ENCODE data around the gene ZNF202.

Gene ZNF202

GRCh38 chr11:123683428-123684170 lies 57.9 kb downstream of the ZNF202 start:
- Histone ChIP-seq H3K14ac (ENCODE audit: low read length in 2 of 2) (no peak overlapping the region), H3K36me3 (ENCODE audit: control insufficient read depth in 1 of 2, insufficient read depth in 2 of 2, low read depth in 1 of 2, low read length in 2 of 2) (no peaks in the 10 kb centered on the region), H3K79me1 (replicated peaks; ENCODE audit: low read length, poor library complexity, severe bottlenecking) (no peaks in the 10 kb centered on the region), H3K9me3 (ENCODE audit: control insufficient read depth, low read length) (no peaks in the 10 kb centered on the region), H3K4me2 (ENCODE audit: low read length, poor library complexity, severe bottlenecking) (no peak overlapping the region), H4K91ac (ENCODE audit: low read length) (no peak overlapping the region), H3K4me1 (ENCODE audit: control insufficient read depth, insufficient read depth, low read depth, low read length) (no peaks in the 10 kb centered on the region), H3K27ac (ENCODE audit: low read length, poor library complexity, severe bottlenecking) (no peak overlapping the region), H3K18ac (ENCODE audit: low read depth in 1 of 2, low read length in 2 of 2) (no peak overlapping the region), H2BK15ac (ENCODE audit: low read depth, poor library complexity, severe bottlenecking) (no peak overlapping the region), H3K27me3 (ENCODE audit: control insufficient read depth in 1 of 2, insufficient read depth in 1 of 2, low read length in 2 of 2) (peaks cover 0 to 60% of the 10 kb centered on the region in 2 experiments), H3K23ac (ENCODE audit: low read length in 2 of 2) (no peak overlapping the region), H3K4ac (ENCODE audit: low read depth in 1 of 2, low read length in 2 of 2) (no peak overlapping the region), H2BK12ac (ENCODE audit: low read length in 2 of 2) (no peak overlapping the region), H2AFZ (ENCODE audit: low read depth, low read length) (no peak overlapping the region), H2BK5ac (ENCODE audit: low read depth, low read length, poor library complexity, severe bottlenecking) (no peak overlapping the region), H2AK5ac (ENCODE audit: low read length, severe bottlenecking) (no peak overlapping the region), H3K9ac (ENCODE audit: low read length) (no peak overlapping the region), H4K8ac (ENCODE audit: low read length) (no peak overlapping the region), H2BK120ac (ENCODE audit: low read depth, low read length) (no peak overlapping the region), H3K4me3 (ENCODE audit: insufficient read depth in 1 of 2, low read depth in 1 of 2, low read length in 2 of 2) (no peak overlapping the region)
- no peak for DNase-seq
- 69% methylated on average over 8 of the region's 8 CpGs for WGBS

- H3K4me3 ChIP-seq (ENCODE audit: insufficient read depth in 1 of 2, low read depth in 1 of 2, low read length in 2 of 2), result no peak overlapping the region
- 69% methylated on average over 5 of the region's 5 CpGs for whole genome bisulfite sequencing
- H2BK5ac ChIP-seq (ENCODE audit: low read depth, low read length, poor library complexity, severe bottlenecking), result no peak overlapping the region
- H2AK5ac ChIP-seq (ENCODE audit: low read length, severe bottlenecking), result no peak overlapping the region
- peaks cover 0 to 56% of the 10 kb centered on the region in 2 experiments for H3K27me3 ChIP-seq (ENCODE audit: control insufficient read depth in 1 of 2, insufficient read depth in 1 of 2, low read length in 2 of 2)
- H3K23ac ChIP-seq (ENCODE audit: low read length in 2 of 2), result no peak overlapping the region
- H3K18ac ChIP-seq (ENCODE audit: low read depth in 1 of 2, low read length in 2 of 2), result no peak overlapping the region
- H3K14ac ChIP-seq (ENCODE audit: low read length in 2 of 2), result no peak overlapping the region
- H3K79me1 ChIP-seq (replicated peaks; ENCODE audit: low read length, poor library complexity, severe bottlenecking), result no peaks in the 10 kb centered on the region
- no peak overlapping the region for H2AFZ ChIP-seq (ENCODE audit: low read depth, low read length)
- H4K8ac ChIP-seq (ENCODE audit: low read length), result no peak overlapping the region
- no peak for DNase-seq
- H2BK12ac ChIP-seq (ENCODE audit: low read length in 2 of 2), result no peak overlapping the region
- no peaks in the 10 kb centered on the region for H3K4me1 ChIP-seq (ENCODE audit: control insufficient read depth, insufficient read depth, low read depth, low read length)
- no peak overlapping the region for H3K27ac ChIP-seq (ENCODE audit: low read length, poor library complexity, severe bottlenecking)
- H3K4me2 ChIP-seq (ENCODE audit: low read length, poor library complexity, severe bottlenecking), result no peak overlapping the region
- H3K9ac ChIP-seq (ENCODE audit: low read length), result no peak overlapping the region
- no peak overlapping the region for H2BK15ac ChIP-seq (ENCODE audit: low read depth, poor library complexity, severe bottlenecking)
- no peaks in the 10 kb centered on the region for H3K36me3 ChIP-seq (ENCODE audit: control insufficient read depth in 1 of 2, insufficient read depth in 2 of 2, low read depth in 1 of 2, low read length in 2 of 2)
- no peak overlapping the region for H2BK120ac ChIP-seq (ENCODE audit: low read depth, low read length)
- H3K4ac ChIP-seq (ENCODE audit: low read depth in 1 of 2, low read length in 2 of 2), result no peak overlapping the region
- H3K9me3 ChIP-seq (ENCODE audit: control insufficient read depth, low read length), result no peaks in the 10 kb centered on the region
- H4K91ac ChIP-seq (ENCODE audit: low read length), result no peak overlapping the region
These were observed 58.6 kb downstream of the ZNF202 start for GRCh38 chr11:123682696-123683410.

- no peaks in the 10 kb centered on the region for H3K36me3 ChIP-seq (ENCODE audit: control insufficient read depth in 1 of 2, insufficient read depth in 2 of 2, low read depth in 1 of 2, low read length in 2 of 2)
- no peak overlapping the region for H2BK15ac ChIP-seq (ENCODE audit: low read depth, poor library complexity, severe bottlenecking)
- H3K79me1 ChIP-seq (replicated peaks; ENCODE audit: low read length, poor library complexity, severe bottlenecking), result no peaks in the 10 kb centered on the region
- H4K91ac ChIP-seq (ENCODE audit: low read length), result no peak overlapping the region
- no peak overlapping the region for H2AFZ ChIP-seq (ENCODE audit: low read depth, low read length)
- no peak overlapping the region for H3K4me2 ChIP-seq (ENCODE audit: low read length, poor library complexity, severe bottlenecking)
- peaks cover 0 to 41% of the 10 kb centered on the region in 2 experiments for H3K27me3 ChIP-seq (ENCODE audit: control insufficient read depth in 1 of 2, insufficient read depth in 1 of 2, low read length in 2 of 2)
- no peak overlapping the region for H3K4me3 ChIP-seq (ENCODE audit: insufficient read depth in 1 of 2, low read depth in 1 of 2, low read length in 2 of 2)
- no peak overlapping the region for H2AK5ac ChIP-seq (ENCODE audit: low read length, severe bottlenecking)
- no peak overlapping the region for H3K9ac ChIP-seq (ENCODE audit: low read length)
- no peak overlapping the region for H2BK12ac ChIP-seq (ENCODE audit: low read length in 2 of 2)
- H3K4ac ChIP-seq (ENCODE audit: low read depth in 1 of 2, low read length in 2 of 2), result no peak overlapping the region
- no peaks in the 10 kb centered on the region for H3K4me1 ChIP-seq (ENCODE audit: control insufficient read depth, insufficient read depth, low read depth, low read length)
- H3K23ac ChIP-seq (ENCODE audit: low read length in 2 of 2), result no peak overlapping the region
- no peaks in the 10 kb centered on the region for H3K9me3 ChIP-seq (ENCODE audit: control insufficient read depth, low read length)
- H3K18ac ChIP-seq (ENCODE audit: low read depth in 1 of 2, low read length in 2 of 2), result no peak overlapping the region
- no peak overlapping the region for H2BK5ac ChIP-seq (ENCODE audit: low read depth, low read length, poor library complexity, severe bottlenecking)
- H3K27ac ChIP-seq (ENCODE audit: low read length, poor library complexity, severe bottlenecking), result no peak overlapping the region
- H4K8ac ChIP-seq (ENCODE audit: low read length), result no peak overlapping the region
- WGBS, result no CpG with 5 or more reads among the region's 2 CpGs
- H3K14ac ChIP-seq (ENCODE audit: low read length in 2 of 2), result no peak overlapping the region
- DNase-seq, result no peak
- no peak overlapping the region for H2BK120ac ChIP-seq (ENCODE audit: low read depth, low read length)
These were observed 60.4 kb downstream of the ZNF202 start for GRCh38 chr11:123681030-123681429.

GRCh38 chr11:123678246-123678645 lies 63.2 kb downstream of the ZNF202 start:
- H3K4ac ChIP-seq (ENCODE audit: low read depth in 1 of 2, low read length in 2 of 2), result no peak overlapping the region
- no peak overlapping the region for H2BK5ac ChIP-seq (ENCODE audit: low read depth, low read length, poor library complexity, severe bottlenecking)
- no peak for DNase-seq
- H3K9ac ChIP-seq (ENCODE audit: low read length), result no peak overlapping the region
- H3K18ac ChIP-seq (ENCODE audit: low read depth in 1 of 2, low read length in 2 of 2), result no peak overlapping the region
- H3K23ac ChIP-seq (ENCODE audit: low read length in 2 of 2), result no peak overlapping the region
- H4K8ac ChIP-seq (ENCODE audit: low read length), result no peak overlapping the region
- no peak overlapping the region for H4K91ac ChIP-seq (ENCODE audit: low read length)
- H2BK12ac ChIP-seq (ENCODE audit: low read length in 2 of 2), result no peak overlapping the region
- H2BK15ac ChIP-seq (ENCODE audit: low read depth, poor library complexity, severe bottlenecking), result no peak overlapping the region
- H3K4me1 ChIP-seq (ENCODE audit: control insufficient read depth, insufficient read depth, low read depth, low read length), result no peaks in the 10 kb centered on the region
- H2AK5ac ChIP-seq (ENCODE audit: low read length, severe bottlenecking), result no peak overlapping the region
- 89% methylated on average over 2 of the region's 2 CpGs for WGBS
- H3K4me2 ChIP-seq (ENCODE audit: low read length, poor library complexity, severe bottlenecking), result no peak overlapping the region
- peaks cover 0 to 31% of the 10 kb centered on the region in 2 experiments for H3K27me3 ChIP-seq (ENCODE audit: control insufficient read depth in 1 of 2, insufficient read depth in 1 of 2, low read length in 2 of 2)
- H2AFZ ChIP-seq (ENCODE audit: low read depth, low read length), result no peak overlapping the region
- no peaks in the 10 kb centered on the region for H3K36me3 ChIP-seq (ENCODE audit: control insufficient read depth in 1 of 2, insufficient read depth in 2 of 2, low read depth in 1 of 2, low read length in 2 of 2)
- H3K79me1 ChIP-seq (replicated peaks; ENCODE audit: low read length, poor library complexity, severe bottlenecking), result no peaks in the 10 kb centered on the region
- no peak overlapping the region for H3K4me3 ChIP-seq (ENCODE audit: insufficient read depth in 1 of 2, low read depth in 1 of 2, low read length in 2 of 2)
- no peak overlapping the region for H3K27ac ChIP-seq (ENCODE audit: low read length, poor library complexity, severe bottlenecking)
- peaks cover 2% of the 10 kb centered on the region for H3K9me3 ChIP-seq (ENCODE audit: control insufficient read depth, low read length)
- no peak overlapping the region for H3K14ac ChIP-seq (ENCODE audit: low read length in 2 of 2)
- no peak overlapping the region for H2BK120ac ChIP-seq (ENCODE audit: low read depth, low read length)

Measured in mesenchymal stem cell (in vitro differentiated cells and primary cell).